ENCODE measurements around the gene CCK.

CCK gene

DNA sequence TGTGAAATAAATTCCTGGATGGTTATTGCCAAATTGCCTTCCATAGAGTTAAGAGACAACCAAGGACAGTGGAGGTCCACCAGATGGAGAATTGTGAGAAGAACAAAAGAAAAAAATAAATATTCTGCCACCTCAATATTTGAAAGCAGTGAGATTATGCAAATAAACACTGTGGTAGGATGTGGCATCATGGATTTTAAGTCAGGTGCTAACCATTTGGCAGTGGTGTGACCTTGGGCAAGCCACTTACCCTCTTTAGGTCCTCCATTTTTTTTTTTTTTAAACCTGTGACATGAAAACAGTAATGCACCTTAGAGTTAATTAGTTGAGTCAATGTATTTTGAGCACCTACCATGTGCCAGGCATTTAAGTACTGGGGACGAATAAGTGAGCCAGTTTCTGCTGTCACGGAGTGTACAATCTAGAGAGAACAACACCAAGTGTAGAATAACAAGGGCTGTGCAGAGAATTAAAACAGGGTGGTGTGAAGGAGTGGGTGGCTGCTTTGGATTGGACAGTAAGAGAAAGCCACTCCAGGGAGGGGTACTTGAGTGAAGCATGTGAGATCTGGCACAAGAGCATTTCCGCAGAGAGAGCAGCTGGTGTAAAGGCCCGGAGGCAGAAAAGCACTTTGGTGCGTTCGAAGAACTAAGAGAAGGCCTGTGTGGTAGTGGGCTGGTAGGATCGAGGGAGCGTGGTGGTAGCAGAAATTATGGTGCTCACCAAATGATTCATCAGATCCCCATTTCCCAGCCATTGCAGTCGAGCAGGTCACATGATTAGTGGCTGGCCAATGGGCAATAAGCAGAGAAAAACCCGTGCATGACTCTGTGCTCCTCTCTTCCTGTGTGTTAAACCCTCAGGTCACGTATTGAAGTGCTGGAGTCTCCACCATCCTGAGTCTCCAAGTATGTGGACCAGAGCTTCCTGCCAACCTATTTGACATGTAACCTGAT, 39.2 kb downstream of the CCK start:
- DNase-seq = no peak
- Histone ChIP-seq H3K4me3 (ENCODE audit: insufficient read depth, low read depth, low read length, poor library complexity, severe bottlenecking) (no peak overlapping the region), H3K9me3 (ENCODE audit: control insufficient read depth, low read length) (no peaks in the 10 kb centered on the region), H3K27ac (ENCODE audit: insufficient read depth, low read length, poor library complexity, severe bottlenecking) (no peak overlapping the region), H3K4me1 (ENCODE audit: control insufficient read depth, insufficient read depth, low read length, poor library complexity, severe bottlenecking) (no peaks in the 10 kb centered on the region), H3K36me3 (ENCODE audit: control insufficient read depth, insufficient read depth, low read length) (peaks cover 20% of the 10 kb centered on the region), H3K27me3 (replicated peaks; ENCODE audit: control insufficient read depth, insufficient read depth, low read length, poor library complexity, severe bottlenecking) (no peaks in the 10 kb centered on the region)

DNA sequence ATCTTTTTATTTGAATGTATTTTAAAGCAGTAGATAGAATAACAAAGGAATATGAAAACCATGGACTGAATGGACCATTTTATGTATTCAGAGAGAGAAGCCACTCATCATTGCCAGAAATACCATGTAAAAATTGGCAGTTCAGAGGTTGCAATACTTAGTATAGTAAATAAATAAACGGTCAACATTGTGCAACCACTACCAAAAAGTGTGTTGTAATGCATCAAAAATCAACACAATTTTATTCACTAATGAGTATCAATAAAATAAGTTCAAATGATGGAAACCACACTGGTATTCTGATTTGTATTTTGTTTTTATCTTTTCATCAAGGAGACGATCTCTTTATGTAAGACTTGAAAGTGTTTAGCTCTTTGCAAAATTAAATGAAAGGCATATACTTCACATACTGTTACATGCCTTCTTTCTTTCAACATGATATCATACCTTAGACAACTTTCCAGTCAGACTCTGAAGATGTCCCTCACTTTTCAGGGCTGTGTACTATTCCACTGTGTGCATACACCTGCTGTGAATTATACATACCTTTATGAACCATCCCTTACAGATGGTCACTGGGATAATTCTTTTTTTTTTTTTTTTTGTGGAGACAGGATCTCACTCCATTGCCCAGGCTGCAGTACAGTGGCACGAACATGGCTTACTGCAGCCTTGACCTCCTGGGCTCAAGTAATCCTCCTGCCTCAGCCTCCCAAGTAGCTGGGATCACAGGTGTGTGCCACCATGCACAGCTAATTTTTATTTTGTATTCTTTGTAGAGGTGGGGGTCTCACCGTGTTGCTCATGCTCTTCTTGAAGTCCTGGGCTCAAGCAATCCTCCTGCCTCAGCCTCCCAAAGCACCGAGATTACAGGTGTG, 40.3 kb downstream of the CCK start:
- DNase-seq = no peak
- Histone ChIP-seq H3K4me3 (ENCODE audit: insufficient read depth, low read depth, low read length, poor library complexity, severe bottlenecking) (no peak overlapping the region), H3K4me1 (ENCODE audit: control insufficient read depth, insufficient read depth, low read length, poor library complexity, severe bottlenecking) (no peaks in the 10 kb centered on the region), H3K9me3 (ENCODE audit: control insufficient read depth, low read length) (no peaks in the 10 kb centered on the region), H3K27ac (ENCODE audit: insufficient read depth, low read length, poor library complexity, severe bottlenecking) (no peak overlapping the region), H3K27me3 (replicated peaks; ENCODE audit: control insufficient read depth, insufficient read depth, low read length, poor library complexity, severe bottlenecking) (no peaks in the 10 kb centered on the region), H3K36me3 (ENCODE audit: control insufficient read depth, insufficient read depth, low read length) (peaks cover 20% of the 10 kb centered on the region)

GRCh38 chr3:42224658-42225421, 41.1 kb downstream of the CCK start:
- H3K36me3 ChIP-seq (ENCODE audit: control insufficient read depth, insufficient read depth, low read length) = peaks cover 27% of the 10 kb centered on the region

GRCh38 chr3:42224178-42224577, 41.8 kb downstream of the CCK start:
- H3K36me3 ChIP-seq (ENCODE audit: control insufficient read depth, insufficient read depth, low read length) = peaks cover 27% of the 10 kb centered on the region
- no peak overlapping the region for H3K27ac ChIP-seq (ENCODE audit: insufficient read depth, low read length, poor library complexity, severe bottlenecking)
- H3K27me3 ChIP-seq (replicated peaks; ENCODE audit: control insufficient read depth, insufficient read depth, low read length, poor library complexity, severe bottlenecking) = no peaks in the 10 kb centered on the region
- no peaks in the 10 kb centered on the region for H3K9me3 ChIP-seq (ENCODE audit: control insufficient read depth, low read length)
- no peaks in the 10 kb centered on the region for H3K4me1 ChIP-seq (ENCODE audit: control insufficient read depth, insufficient read depth, low read length, poor library complexity, severe bottlenecking)
- H3K4me3 ChIP-seq (ENCODE audit: insufficient read depth, low read depth, low read length, poor library complexity, severe bottlenecking) = no peak overlapping the region
- no peak for DNase-seq

More at GRCh38 chr3:42224658-42225421, 41.1 kb downstream of the CCK start:
- Histone ChIP-seq H3K4me3 (ENCODE audit: insufficient read depth, low read depth, low read length, poor library complexity, severe bottlenecking) (no peak overlapping the region), H3K27ac (ENCODE audit: insufficient read depth, low read length, poor library complexity, severe bottlenecking) (no peak overlapping the region), H3K9me3 (ENCODE audit: control insufficient read depth, low read length) (no peaks in the 10 kb centered on the region), H3K27me3 (replicated peaks; ENCODE audit: control insufficient read depth, insufficient read depth, low read length, poor library complexity, severe bottlenecking) (no peaks in the 10 kb centered on the region), H3K4me1 (ENCODE audit: control insufficient read depth, insufficient read depth, low read length, poor library complexity, severe bottlenecking) (no peaks in the 10 kb centered on the region)
- no peak for DNase-seq

DNA sequence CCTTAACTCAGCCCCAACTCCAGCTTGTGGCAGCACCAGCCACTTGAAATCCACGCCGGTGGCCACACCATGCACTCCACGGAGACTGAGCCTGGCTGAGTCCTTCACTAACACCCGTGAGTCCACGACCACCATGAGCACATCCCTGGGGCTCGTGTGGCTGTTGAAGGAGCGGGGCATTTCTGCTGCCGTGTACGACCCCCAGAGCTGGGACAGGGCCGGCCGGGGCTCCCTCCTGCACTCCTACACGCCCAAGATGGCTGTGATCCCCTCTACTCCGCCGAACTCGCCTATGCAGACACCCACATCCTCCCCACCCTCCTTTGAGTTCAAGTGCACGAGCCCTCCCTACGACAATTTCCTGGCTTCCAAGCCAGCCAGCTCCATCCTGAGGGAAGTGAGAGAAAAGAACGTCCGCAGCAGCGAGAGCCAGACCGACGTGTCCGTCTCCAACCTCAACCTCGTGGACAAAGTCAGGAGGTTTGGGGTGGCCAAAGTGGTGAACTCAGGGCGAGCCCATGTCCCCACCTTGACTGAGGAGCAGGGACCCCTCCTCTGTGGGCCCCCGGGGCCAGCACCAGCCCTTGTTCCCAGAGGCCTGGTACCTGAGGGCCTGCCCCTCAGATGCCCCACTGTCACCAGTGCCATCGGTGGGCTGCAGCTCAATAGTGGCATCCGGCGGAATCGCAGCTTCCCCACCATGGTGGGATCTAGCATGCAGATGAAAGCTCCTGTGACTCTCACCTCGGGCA, 42.9 kb downstream of the CCK start:
- DNase-seq = no peak
- no peaks in the 10 kb centered on the region for H3K9me3 ChIP-seq (ENCODE audit: control insufficient read depth, low read length)
- H3K27ac ChIP-seq (ENCODE audit: insufficient read depth, low read length, poor library complexity, severe bottlenecking) = no peak overlapping the region
- H3K27me3 ChIP-seq (replicated peaks; ENCODE audit: control insufficient read depth, insufficient read depth, low read length, poor library complexity, severe bottlenecking) = no peaks in the 10 kb centered on the region
- H3K36me3 ChIP-seq (ENCODE audit: control insufficient read depth, insufficient read depth, low read length) = peaks cover 27% of the 10 kb centered on the region
- no peaks in the 10 kb centered on the region for H3K4me1 ChIP-seq (ENCODE audit: control insufficient read depth, insufficient read depth, low read length, poor library complexity, severe bottlenecking)
- H3K4me3 ChIP-seq (ENCODE audit: insufficient read depth, low read depth, low read length, poor library complexity, severe bottlenecking) = no peak overlapping the region

- H3K27me3 ChIP-seq (replicated peaks; ENCODE audit: control insufficient read depth, insufficient read depth, low read length, poor library complexity, severe bottlenecking) = no peaks in the 10 kb centered on the region
- H3K9me3 ChIP-seq (ENCODE audit: control insufficient read depth, low read length) = no peaks in the 10 kb centered on the region
- H3K4me3 ChIP-seq (ENCODE audit: insufficient read depth, low read depth, low read length, poor library complexity, severe bottlenecking) = no peak overlapping the region
- H3K4me1 ChIP-seq (ENCODE audit: control insufficient read depth, insufficient read depth, low read length, poor library complexity, severe bottlenecking) = no peaks in the 10 kb centered on the region
- H3K36me3 ChIP-seq (ENCODE audit: control insufficient read depth, insufficient read depth, low read length) = peaks cover 27% of the 10 kb centered on the region
- no peak overlapping the region for H3K27ac ChIP-seq (ENCODE audit: insufficient read depth, low read length, poor library complexity, severe bottlenecking)
- DNase-seq = no peak
These were observed 45.4 kb downstream of the CCK start for GRCh38 chr3:42220436-42221121.

GRCh38 chr3:42216931-42217333, 49.1 kb downstream of the CCK start:
- Histone ChIP-seq H3K27ac (ENCODE audit: insufficient read depth, low read length, poor library complexity, severe bottlenecking) (no peak overlapping the region), H3K36me3 (ENCODE audit: control insufficient read depth, insufficient read depth, low read length) (peaks cover 7% of the 10 kb centered on the region), H3K27me3 (replicated peaks; ENCODE audit: control insufficient read depth, insufficient read depth, low read length, poor library complexity, severe bottlenecking) (no peaks in the 10 kb centered on the region), H3K4me1 (ENCODE audit: control insufficient read depth, insufficient read depth, low read length, poor library complexity, severe bottlenecking) (no peaks in the 10 kb centered on the region), H3K4me3 (ENCODE audit: insufficient read depth, low read depth, low read length, poor library complexity, severe bottlenecking) (no peak overlapping the region), H3K9me3 (ENCODE audit: control insufficient read depth, low read length) (no peaks in the 10 kb centered on the region)
- DNase-seq = no peak

DNA sequence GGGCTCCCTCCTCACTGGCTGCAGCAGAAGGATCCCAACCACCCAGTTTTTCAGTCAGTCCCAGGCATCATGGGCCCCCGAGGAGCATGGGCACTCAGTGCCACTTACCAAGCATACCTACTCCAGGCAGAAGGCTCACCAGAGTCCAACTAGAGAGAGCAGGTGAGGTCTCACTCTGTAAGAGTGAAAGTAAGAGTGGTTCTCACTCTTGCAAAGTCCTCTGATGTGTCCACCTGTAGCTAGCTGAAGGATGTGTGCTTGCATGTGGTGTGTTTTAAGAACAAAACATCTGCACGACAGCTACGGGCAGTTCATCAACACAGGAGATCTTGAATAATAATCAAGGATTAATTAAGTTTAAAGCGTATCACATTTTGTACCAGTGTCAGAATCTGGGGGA, 49.7 kb downstream of the CCK start:
- H3K36me3 ChIP-seq (ENCODE audit: control insufficient read depth, insufficient read depth, low read length) = peaks cover 7% of the 10 kb centered on the region
- no peaks in the 10 kb centered on the region for H3K27me3 ChIP-seq (replicated peaks; ENCODE audit: control insufficient read depth, insufficient read depth, low read length, poor library complexity, severe bottlenecking)
- no peaks in the 10 kb centered on the region for H3K9me3 ChIP-seq (ENCODE audit: control insufficient read depth, low read length)
- H3K4me1 ChIP-seq (ENCODE audit: control insufficient read depth, insufficient read depth, low read length, poor library complexity, severe bottlenecking) = no peaks in the 10 kb centered on the region
- no peak for DNase-seq
- H3K4me3 ChIP-seq (ENCODE audit: insufficient read depth, low read depth, low read length, poor library complexity, severe bottlenecking) = no peak overlapping the region
- no peak overlapping the region for H3K27ac ChIP-seq (ENCODE audit: insufficient read depth, low read length, poor library complexity, severe bottlenecking)
